DND-41 (cell line): ENCODE results near the gene TMEM86B.

ENCODE experiments used
- ATAC-seq: fragments of 200-7000 bp; cut with Tn5 transposase; 3 replicates; pipeline ENCODE4 v1.9.1; 2021; ENCODE audit warnings: low read depth; ENCODE audit not compliant: insufficient read depth
- DNase-seq: peaks from one replicate; pipeline ENCODE4 v3.0.0-alpha.2; 2020
- H2AFZ ChIP-seq: 2 replicates; pipeline ENCODE4 v1.6.0; 2012; ENCODE audit warnings: low read depth, low read length
- H3K27ac ChIP-seq: 2 replicates; pipeline ENCODE4 v1.5.1; 2012; ENCODE audit warnings: low read length, inconsistent platforms
- H3K27me3 ChIP-seq: fragments of 200-600 bp; sonication (generic); 2 replicates; pipeline ENCODE4 v1.6.0; 2012; ENCODE audit warnings: low read length, mild to moderate bottlenecking, inconsistent platforms; ENCODE audit not compliant: insufficient read depth, poor library complexity
- H3K36me3 ChIP-seq: 2 replicates; pipeline ENCODE4 v1.5.1; 2012; ENCODE audit warnings: low read length, inconsistent platforms; ENCODE audit not compliant: insufficient read depth
- H3K4me1 ChIP-seq: 2 replicates; pipeline ENCODE4 v1.5.1; 2012; ENCODE audit warnings: mild to moderate bottlenecking, low read length; ENCODE audit not compliant: insufficient read depth
- H3K4me2 ChIP-seq: 2 replicates; pipeline ENCODE4 v1.6.0; 2012; ENCODE audit warnings: mild to moderate bottlenecking, moderate library complexity, low read length, inconsistent platforms; ENCODE audit not compliant: insufficient read depth
- H3K4me3 ChIP-seq, 2 experiments: fragments of 200-600 bp in 1 of 2; shearing (Covaris generic) in 1 of 2; 2 replicates each; pipeline ENCODE4 v1.5.1; 2012 to 2016; ENCODE audit warnings: inconsistent platforms in 2 of 2, low read length in 2 of 2, mild to moderate bottlenecking in 2 of 2, low read depth in 1 of 2, moderate library complexity in 1 of 2
- H3K79me2 ChIP-seq: 2 replicates; pipeline ENCODE4 v1.6.0; 2012; ENCODE audit warnings: low read length, inconsistent platforms; ENCODE audit not compliant: insufficient read depth
- H3K9ac ChIP-seq: 2 replicates; pipeline ENCODE4 v1.6.0; 2012; ENCODE audit warnings: low read depth, mild to moderate bottlenecking, inconsistent platforms, low read length, moderate library complexity
- H3K9me3 ChIP-seq: 2 replicates; pipeline ENCODE4 v1.5.1; 2012; ENCODE audit warnings: low read length, moderate library complexity, mild to moderate bottlenecking, inconsistent platforms; ENCODE audit not compliant: insufficient read depth, severe bottlenecking
- H4K20me1 ChIP-seq: 2 replicates; pipeline ENCODE4 v1.6.0; 2012; ENCODE audit warnings: low read length; ENCODE audit not compliant: insufficient read depth
- EZH2 ChIP-seq: IDR thresholded peaks from 3 replicates; pipeline ENCODE4 v1.6.1; 2012; ENCODE audit warnings: borderline replicate concordance, low read depth, mild to moderate bottlenecking, moderate library complexity, low read length, inconsistent platforms; ENCODE audit not compliant: severe bottlenecking
- TF ChIP-seq, protein P1 (sequence below): IDR thresholded peaks from 2 replicates; pipeline ENCODE4 v1.5.1; 2012; ENCODE audit warnings: borderline replicate concordance, low read length, moderate library complexity, mild to moderate bottlenecking; ENCODE audit not compliant: poor library complexity, severe bottlenecking; ENCODE audit errors: extremely low read depth

TMEM86B gene

GRCh38 chr19:55193481-55193880 lies 35.1 kb downstream of the TMEM86B start:
- Histone ChIP-seq H3K79me2 (no peaks in the 10 kb centered on the region), H3K9me3 (no peaks in the 10 kb centered on the region), H3K9ac (no peak overlapping the region), H3K27me3 (no peaks in the 10 kb centered on the region), H3K4me1 (no peaks in the 10 kb centered on the region), H2AFZ (no peak overlapping the region), H4K20me1 (peaks cover under 1% of the 10 kb centered on the region; the same call in 1 of the 2 replicates), H3K4me3 (no peak overlapping the region), H3K36me3 (no peaks in the 10 kb centered on the region), H3K4me2 (no peak overlapping the region), H3K27ac (no peak overlapping the region)
- ATAC-seq = no peak
- no peak for TF ChIP-seq EZH2
- TF ChIP-seq, protein P1, sequence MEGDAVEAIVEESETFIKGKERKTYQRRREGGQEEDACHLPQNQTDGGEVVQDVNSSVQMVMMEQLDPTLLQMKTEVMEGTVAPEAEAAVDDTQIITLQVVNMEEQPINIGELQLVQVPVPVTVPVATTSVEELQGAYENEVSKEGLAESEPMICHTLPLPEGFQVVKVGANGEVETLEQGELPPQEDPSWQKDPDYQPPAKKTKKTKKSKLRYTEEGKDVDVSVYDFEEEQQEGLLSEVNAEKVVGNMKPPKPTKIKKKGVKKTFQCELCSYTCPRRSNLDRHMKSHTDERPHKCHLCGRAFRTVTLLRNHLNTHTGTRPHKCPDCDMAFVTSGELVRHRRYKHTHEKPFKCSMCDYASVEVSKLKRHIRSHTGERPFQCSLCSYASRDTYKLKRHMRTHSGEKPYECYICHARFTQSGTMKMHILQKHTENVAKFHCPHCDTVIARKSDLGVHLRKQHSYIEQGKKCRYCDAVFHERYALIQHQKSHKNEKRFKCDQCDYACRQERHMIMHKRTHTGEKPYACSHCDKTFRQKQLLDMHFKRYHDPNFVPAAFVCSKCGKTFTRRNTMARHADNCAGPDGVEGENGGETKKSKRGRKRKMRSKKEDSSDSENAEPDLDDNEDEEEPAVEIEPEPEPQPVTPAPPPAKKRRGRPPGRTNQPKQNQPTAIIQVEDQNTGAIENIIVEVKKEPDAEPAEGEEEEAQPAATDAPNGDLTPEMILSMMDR = no peak
- DNase-seq = no peak

DNA sequence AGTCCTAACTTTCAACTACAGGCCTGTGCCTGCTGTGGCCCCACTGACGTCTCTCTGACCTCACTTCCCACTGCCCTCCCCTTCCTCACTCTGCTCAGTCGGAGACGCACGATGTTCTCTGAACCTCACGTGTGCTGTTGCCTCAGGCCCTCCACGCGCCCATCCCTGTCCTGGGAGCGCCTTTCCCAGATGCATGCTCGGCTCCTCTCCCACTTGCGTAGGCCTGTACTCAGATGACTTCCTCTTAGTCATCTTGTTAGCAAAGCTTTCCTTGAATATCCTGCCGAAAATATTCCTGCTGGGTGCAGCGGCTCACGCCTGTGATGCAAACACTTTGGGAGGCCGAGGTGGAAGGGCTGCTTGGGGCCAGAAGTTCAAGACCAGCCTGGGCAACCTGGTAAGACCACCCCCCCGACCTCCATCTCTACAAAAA lies 39.1 kb downstream of the TMEM86B start:
- no peak for DNase-seq
- no peak overlapping the region for H2AFZ ChIP-seq
- H3K4me2 ChIP-seq = no peak overlapping the region

GRCh38 chr19:55188625-55189024 lies 39.9 kb downstream of the TMEM86B start:
- Histone ChIP-seq H3K36me3 (no peaks in the 10 kb centered on the region), H3K4me2 (no peak overlapping the region), H3K27ac (no peak overlapping the region), H3K4me1 (no peaks in the 10 kb centered on the region), H3K4me3 (no peak overlapping the region), H3K9me3 (no peaks in the 10 kb centered on the region), H4K20me1 (peaks cover 7% of the 10 kb centered on the region), H3K9ac (no peak overlapping the region), H2AFZ (no peak overlapping the region), H3K79me2 (no peaks in the 10 kb centered on the region), H3K27me3 (no peaks in the 10 kb centered on the region)
- no peak for ATAC-seq
- DNase-seq = no peak
- TF ChIP-seq EZH2 = no peak
- TF ChIP-seq, protein P1 = no peak

More for the DNA sequence above, 39.1 kb downstream of the TMEM86B start:
- no peak for TF ChIP-seq EZH2
- TF ChIP-seq, protein P1 = no peak
- Histone ChIP-seq H3K27ac (no peak overlapping the region), H4K20me1 (peaks cover 5% of the 10 kb centered on the region), H3K4me3 (no peak overlapping the region), H3K27me3 (no peaks in the 10 kb centered on the region), H3K4me1 (no peaks in the 10 kb centered on the region), H3K9ac (no peak overlapping the region), H3K36me3 (no peaks in the 10 kb centered on the region), H3K79me2 (no peaks in the 10 kb centered on the region), H3K9me3 (no peaks in the 10 kb centered on the region)
- no peak for ATAC-seq

- Histone ChIP-seq H3K9me3 (no peaks in the 10 kb centered on the region), H3K4me1 (no peaks in the 10 kb centered on the region), H2AFZ (no peak overlapping the region), H3K9ac (no peak overlapping the region), H4K20me1 (peaks cover 12% of the 10 kb centered on the region), H3K27me3 (no peaks in the 10 kb centered on the region), H3K27ac (no peak overlapping the region), H3K4me2 (no peak overlapping the region), H3K36me3 (no peaks in the 10 kb centered on the region), H3K79me2 (no peaks in the 10 kb centered on the region), H3K4me3 (no peak overlapping the region)
- ATAC-seq = no peak
- no peak for DNase-seq
- no peak for TF ChIP-seq EZH2
- TF ChIP-seq, protein P1 = no peak
Observed at GRCh38 chr19:55186080-55186479, 42.5 kb downstream of the TMEM86B start.
